Endothelial cell of umbilical vein (primary cell): ENCODE results near the gene INHBB. TPM values are rescaled to one million over a fixed set of nuclear protein-coding genes. Genes with fewer than 3 reads are reported as not detected.
"Not testable (repeated sequence)": the region's sequence is repeated elsewhere in the genome, so short reads cannot be mapped to it uniquely, and the experiment has no call there.

Experiments used
- BruUV-seq: library from RNA; stranded (reverse); fragments of 400-500 nt; replicated peaks from 2 replicates; lab custom pipeline; 2021; lab: Mats Ljungman, UMichigan
- CTCF ChIA-PET: fragments of 300-600, 350-600 bp; sonication (Branson Sonifier 250); formaldehyde crosslinking; loops from one replicate; lab custom pipeline; 2021; ENCODE audit warnings: antibody characterized with exemption, inconsistent platforms; lab: Charles Lee
- POLR2A ChIA-PET: fragments of 300-600, 350-600 bp; sonication (Branson Sonifier 250); formaldehyde crosslinking; loops from one replicate; lab custom pipeline; 2021; ENCODE audit warnings: antibody characterized with exemption, inconsistent platforms; lab: Charles Lee
- DNase-seq: peaks from one replicate; pipeline ENCODE4 v3.0.0-alpha.2; 2011; ENCODE audit warnings: low read depth, low spot score
- FAIRE-seq: peaks from 2 replicates; lab custom pipeline; 2011; peaks lifted over from hg19 to GRCh38; lab: Jason Lieb, UNC
- H2AFZ ChIP-seq: 2 replicates; pipeline ENCODE4 v1.6.0; 2012; ENCODE audit warnings: low read depth, low read length, control low read depth, inconsistent platforms
- H3K27ac ChIP-seq: 2 replicates; pipeline ENCODE4 v1.5.1; 2011; ENCODE audit warnings: low read depth, mild to moderate bottlenecking, control low read depth, low read length, moderate library complexity; ENCODE audit not compliant: insufficient read depth
- H3K27me3 ChIP-seq, 2 experiments: 2 replicates each; pipeline versions ENCODE4 v1.6.0 to v1.6.1; 2011; ENCODE audit warnings: low read length in 2 of 2, mixed read lengths in 1 of 2; ENCODE audit not compliant: control insufficient read depth in 2 of 2, insufficient read depth in 2 of 2
- H3K36me3 ChIP-seq, 2 experiments: 2 replicates in 1 of 2; 3 replicates in 1 of 2; pipeline ENCODE4 v1.5.1; 2011; ENCODE audit warnings: low read length in 2 of 2, mild to moderate bottlenecking in 1 of 2, moderate library complexity in 1 of 2; ENCODE audit not compliant: control insufficient read depth in 2 of 2, insufficient read depth in 2 of 2; ENCODE audit errors: extremely low read depth in 1 of 2
- H3K4me1 ChIP-seq: 3 replicates; pipeline ENCODE4 v1.5.1; 2011; ENCODE audit warnings: mild to moderate bottlenecking, low read length; ENCODE audit not compliant: control insufficient read depth, insufficient read depth; ENCODE audit errors: extremely low read depth
- H3K4me2 ChIP-seq: 2 replicates; pipeline ENCODE4 v1.6.1; 2011; ENCODE audit warnings: low read length, control low read depth, mixed read lengths; ENCODE audit not compliant: insufficient read depth
- H3K4me3 ChIP-seq, 3 experiments: fragments of 200-600 bp in 1 of 3; sonication (generic), shearing (Covaris generic) in 1 of 3; replicated peaks in 1 of 3; 2 replicates each; pipeline ENCODE4 v1.5.1; 2011 to 2016; ENCODE audit warnings: control low read depth in 3 of 3, low read length in 3 of 3, mild to moderate bottlenecking in 2 of 3, inconsistent platforms in 1 of 3, low read depth in 1 of 3, moderate library complexity in 1 of 3; ENCODE audit not compliant: insufficient read depth in 1 of 3
- H3K79me2 ChIP-seq: 2 replicates; pipeline ENCODE4 v1.6.0; 2012; ENCODE audit warnings: low read length, inconsistent platforms; ENCODE audit not compliant: control insufficient read depth, insufficient read depth
- H3K9ac ChIP-seq: replicated peaks from 2 replicates; pipeline ENCODE3; 2011; ENCODE audit warnings: low read length, control low read depth; ENCODE audit not compliant: insufficient read depth; ENCODE audit errors: extremely low read depth
- H3K9me1 ChIP-seq: replicated peaks from 3 replicates; pipeline ENCODE4 v1.6.0; 2011; ENCODE audit warnings: mild to moderate bottlenecking, low read length; ENCODE audit not compliant: control insufficient read depth, insufficient read depth; ENCODE audit errors: extremely low read depth
- H3K9me3 ChIP-seq: replicated peaks from 2 replicates; pipeline ENCODE4 v1.5.1; 2012; ENCODE audit warnings: low read length, inconsistent platforms; ENCODE audit not compliant: control insufficient read depth, insufficient read depth
- H4K20me1 ChIP-seq: replicated peaks from 2 replicates; pipeline ENCODE3; 2011; ENCODE audit warnings: mild to moderate bottlenecking, low read length; ENCODE audit not compliant: control insufficient read depth, insufficient read depth; ENCODE audit errors: extremely low read depth
- CTCF ChIP-seq, 2 donors: IDR thresholded peaks; 1 replicate in 1 of 2; 2 replicates in 1 of 2; pipeline ENCODE4 v1.5.1; 2011; ENCODE audit warnings: low read length in 2 of 2, mild to moderate bottlenecking in 2 of 2, moderate library complexity in 2 of 2, control low read depth in 1 of 2, inconsistent platforms in 1 of 2, low read depth in 1 of 2; ENCODE audit not compliant: insufficient read depth in 1 of 2; ENCODE audit errors: extremely low read depth in 1 of 2
- EZH2 ChIP-seq: IDR thresholded peaks from 2 replicates; pipeline ENCODE4 v1.6.1; 2012; ENCODE audit warnings: borderline replicate concordance, low read depth, mild to moderate bottlenecking, moderate library complexity, low read length, inconsistent platforms; ENCODE audit not compliant: severe bottlenecking
- FOS ChIP-seq: IDR thresholded peaks from 2 replicates; pipeline ENCODE4 v1.6.1; 2011; ENCODE audit warnings: mild to moderate bottlenecking, low read length, moderate library complexity, borderline replicate concordance; ENCODE audit not compliant: insufficient read depth
- GATA2 ChIP-seq: IDR thresholded peaks from 2 replicates; pipeline ENCODE4 v1.7.0; 2011; ENCODE audit warnings: low read depth, mild to moderate bottlenecking, moderate library complexity, mixed read lengths, low read length; ENCODE audit not compliant: insufficient read length, insufficient read depth
- JUN ChIP-seq: IDR thresholded peaks from 2 replicates; pipeline ENCODE4 v1.6.1; 2011; ENCODE audit warnings: borderline replicate concordance, low read depth; ENCODE audit not compliant: insufficient read length, insufficient read depth
- MAX ChIP-seq: IDR thresholded peaks from 2 replicates; pipeline ENCODE4 v1.6.1; 2011; ENCODE audit not compliant: insufficient read depth, insufficient read length
- MYC ChIP-seq: IDR thresholded peaks from one replicate; pipeline ENCODE4 v1.6.1; 2011; ENCODE audit warnings: mild to moderate bottlenecking, low read depth, low read length
- POLR2A ChIP-seq: IDR thresholded peaks from 2 replicates; pipeline ENCODE4 v1.6.1; 2012; ENCODE audit warnings: low read depth, mild to moderate bottlenecking, control low read depth, low read length
- POLR2AphosphoS5 ChIP-seq: IDR thresholded peaks from 2 replicates; pipeline ENCODE4 v1.6.1; 2012; ENCODE audit warnings: low read depth, mild to moderate bottlenecking, control low read depth, low read length, moderate library complexity; ENCODE audit not compliant: insufficient read depth
- dilution Hi-C: fragments of 300-500 bp; cut with MboI; formaldehyde crosslinking; loops from one replicate; pipeline ENCODE4 v1.15.0; 2019; ENCODE audit warnings: low sequenced_read_pairs; ENCODE audit not compliant: extremely low pct_ligation_motif_present
- intact Hi-C: fragments of 100-400 bp; cut with micrococcal nuclease; formaldehyde crosslinking; loops from one replicate; pipeline ENCODE4 v1.10.0; 2022
- polyA plus RNA-seq, 4 experiments: library from polyadenylated mRNA; depleted of rRNA in 3 of 4; stranded (reverse) in 3 of 4; unstranded in 1 of 4; fragments of >200 nt; gene quantifications; 2 replicates each; pipeline versions ENCODE4 v1.2.1 to v1.2.3, GENCODE V29; 2011 to 2012; ENCODE audit warnings: missing spikeins in 1 of 4
- total RNA-seq: library from RNA; stranded (reverse); gene quantifications from 2 replicates; pipeline ENCODE4 v1.2.3, GENCODE V29; 2021

The INHBB gene
- total and polyA plus RNA-seq, 2 donors (not counting 3 experiments of a cell fraction or from before 2014, with no cell fraction given): 0.11 to 1.8 TPM

- H2AFZ ChIP-seq: no peak overlapping the region
- dilution Hi-C loops: no loop called here
- intact Hi-C loops: no loop called here
- H3K36me3 ChIP-seq: no peaks in the 10 kb centered on the region
- H3K4me2 ChIP-seq: no peak overlapping the region
- BruUV-seq: no TSS peak
- no peaks in the 10 kb centered on the region for H3K9me3 ChIP-seq
- H4K20me1 ChIP-seq: no peaks in the 10 kb centered on the region
- H3K79me2 ChIP-seq: no peaks in the 10 kb centered on the region
- no peak overlapping the region for H3K9ac ChIP-seq
- H3K27ac ChIP-seq: no peak overlapping the region
- H3K4me3 ChIP-seq: no peak overlapping the region
- ChIA-PET POLR2A (no interaction called here), CTCF (interaction anchor here (1.8 kb wide), 1 partner anchor 361 kb away, joined by 5 read pairs; no protein-coding TSS in a partner anchor)
- no peak for TF ChIP-seq POLR2A
- no peak for TF ChIP-seq MAX
- TF ChIP-seq FOS: no peak
- no peak for TF ChIP-seq EZH2
- no peak for TF ChIP-seq JUN
- TF ChIP-seq MYC: no peak
- no peak for TF ChIP-seq POLR2AphosphoS5
- TF ChIP-seq GATA2: no peak
- no peak for TF ChIP-seq CTCF (IDR thresholded peaks at IDR 0.05; ENCODE audit: extremely low read depth in 1 of 2, insufficient read depth in 1 of 2, low read depth in 1 of 2, low read length in 2 of 2)
- H3K9me1 ChIP-seq: no peaks in the 10 kb centered on the region
- no peak for FAIRE-seq
- H3K4me1 ChIP-seq: peaks cover 6% of the 10 kb centered on the region
- no peak for DNase-seq
- peaks cover 6 to 11% of the 10 kb centered on the region in 2 experiments for H3K27me3 ChIP-seq
Observed at GRCh38 chr2:120320318-120320851, 25.6 kb upstream of the INHBB start.

DNA sequence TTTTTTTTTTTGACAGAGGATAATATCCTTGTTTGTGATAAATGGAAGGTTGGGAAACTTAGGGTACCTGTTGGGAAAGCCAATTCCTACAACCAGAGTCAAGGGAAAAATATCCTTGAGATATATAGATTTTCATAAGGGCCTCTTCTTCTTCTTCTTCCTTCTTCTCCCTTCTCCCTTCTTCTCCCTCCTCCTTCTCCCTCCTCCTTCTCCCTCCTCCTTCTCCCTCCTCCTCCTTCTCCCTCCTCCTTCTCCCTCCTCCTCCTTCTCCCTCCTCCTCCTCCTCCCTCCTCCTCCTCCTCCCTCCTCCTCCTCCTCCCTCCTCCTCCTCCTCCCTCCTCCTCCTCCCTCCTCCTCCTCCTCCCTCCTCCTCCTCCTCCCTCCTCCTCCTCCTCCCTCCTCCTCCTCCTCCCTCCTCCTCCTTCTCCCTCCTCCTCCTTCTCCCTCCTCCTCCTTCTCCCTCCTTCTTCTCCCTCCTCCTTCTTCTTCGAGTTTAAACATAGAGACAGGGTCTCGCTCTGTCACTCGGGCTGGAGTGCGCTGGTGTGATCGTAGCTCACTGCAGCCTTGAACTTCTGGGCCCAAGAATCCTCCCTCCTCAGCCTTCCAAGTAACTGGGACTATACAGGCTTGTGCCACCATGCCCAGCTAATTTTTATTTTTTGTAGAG, 24.9 kb upstream of the INHBB start:
- H4K20me1 ChIP-seq, H3K9me3 ChIP-seq, intact Hi-C loops, dilution Hi-C loops, H3K4me2 ChIP-seq, H3K4me3 ChIP-seq, POLR2A ChIA-PET, BruUV-seq, DNase-seq, FAIRE-seq, H3K27ac ChIP-seq, H3K9ac ChIP-seq, H3K79me2 ChIP-seq, H2AFZ ChIP-seq, H3K4me1 ChIP-seq, H3K36me3 ChIP-seq, H3K9me1 ChIP-seq: not testable (repeated sequence)
- CTCF ChIA-PET: interaction anchor here (1.8 kb wide), 1 partner anchor 361 kb away, joined by 5 read pairs; no protein-coding TSS in a partner anchor
- peaks cover 6 to 11% of the 10 kb centered on the region in 2 experiments for H3K27me3 ChIP-seq
